Measurements from ENCODE around the gene ONECUT3. TPM values are rescaled to one million over a fixed set of nuclear protein-coding genes. Genes with fewer than 3 reads are reported as not detected.

ONECUT3 gene
- total and polyA plus RNA-seq, 4 donors, result not detected

DNA sequence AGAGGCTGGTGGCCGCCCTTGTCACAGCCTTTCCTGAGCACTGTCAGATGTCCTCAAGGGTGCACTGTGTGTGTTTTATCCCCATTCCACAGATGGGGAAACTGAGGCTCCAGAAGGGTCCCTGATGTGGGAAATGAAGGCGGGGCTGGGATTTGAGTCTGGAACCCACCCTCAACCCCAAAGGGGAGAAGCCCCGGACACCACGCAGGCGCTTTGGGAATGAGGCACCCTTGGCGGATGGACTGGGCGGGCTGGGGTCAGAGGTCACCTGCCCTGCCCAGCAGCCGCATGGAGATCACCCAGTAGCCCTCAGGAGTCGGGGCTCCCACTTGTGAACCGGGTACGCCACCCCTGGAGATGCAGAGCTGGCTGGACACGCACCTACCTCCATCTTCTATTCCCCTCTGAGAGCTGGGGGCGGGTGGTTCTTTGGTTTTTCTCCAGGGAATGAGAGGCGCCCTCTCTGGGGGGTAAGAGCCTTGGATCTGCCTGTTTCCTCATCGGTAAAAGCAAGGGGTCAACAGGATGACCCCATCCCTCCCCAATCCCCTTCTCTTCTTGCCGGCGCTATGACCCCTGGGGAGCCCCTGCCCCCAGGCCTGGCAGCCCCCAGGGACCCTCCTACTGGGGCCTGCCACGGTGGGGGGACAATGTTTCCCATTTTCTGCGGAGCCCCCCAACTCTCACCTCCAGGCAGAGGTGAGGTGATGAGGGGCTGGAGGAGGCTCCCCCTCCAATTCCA, 8.3 kb upstream of the ONECUT3 start:
- H3K36me3 ChIP-seq (ENCODE audit: control insufficient read depth in 4 of 4, insufficient read depth in 3 of 4, low read depth in 1 of 4, low read length in 3 of 4), result no peaks in the 10 kb centered on the region
- H3K4me1 ChIP-seq (ENCODE audit: control insufficient read depth in 4 of 4, insufficient read depth in 4 of 4, low read length in 3 of 4), result peaks cover 0 to 10% (median 4%) of the 10 kb centered on the region in 4 donors
- no peak overlapping the region for H3K9ac ChIP-seq (ENCODE audit: low read depth in 1 of 2, low read length in 2 of 2)
- no peak for TF ChIP-seq FOXA1 (IDR thresholded peaks at IDR 0.05)
- no peak for TF ChIP-seq HNF4G (IDR thresholded peaks at IDR 0.05)
- no peak for TF ChIP-seq NR2F2 (IDR thresholded peaks at IDR 0.05)
- TF ChIP-seq RXRA (IDR thresholded peaks at IDR 0.05), result no peak
- TF ChIP-seq, protein P1, sequence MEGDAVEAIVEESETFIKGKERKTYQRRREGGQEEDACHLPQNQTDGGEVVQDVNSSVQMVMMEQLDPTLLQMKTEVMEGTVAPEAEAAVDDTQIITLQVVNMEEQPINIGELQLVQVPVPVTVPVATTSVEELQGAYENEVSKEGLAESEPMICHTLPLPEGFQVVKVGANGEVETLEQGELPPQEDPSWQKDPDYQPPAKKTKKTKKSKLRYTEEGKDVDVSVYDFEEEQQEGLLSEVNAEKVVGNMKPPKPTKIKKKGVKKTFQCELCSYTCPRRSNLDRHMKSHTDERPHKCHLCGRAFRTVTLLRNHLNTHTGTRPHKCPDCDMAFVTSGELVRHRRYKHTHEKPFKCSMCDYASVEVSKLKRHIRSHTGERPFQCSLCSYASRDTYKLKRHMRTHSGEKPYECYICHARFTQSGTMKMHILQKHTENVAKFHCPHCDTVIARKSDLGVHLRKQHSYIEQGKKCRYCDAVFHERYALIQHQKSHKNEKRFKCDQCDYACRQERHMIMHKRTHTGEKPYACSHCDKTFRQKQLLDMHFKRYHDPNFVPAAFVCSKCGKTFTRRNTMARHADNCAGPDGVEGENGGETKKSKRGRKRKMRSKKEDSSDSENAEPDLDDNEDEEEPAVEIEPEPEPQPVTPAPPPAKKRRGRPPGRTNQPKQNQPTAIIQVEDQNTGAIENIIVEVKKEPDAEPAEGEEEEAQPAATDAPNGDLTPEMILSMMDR (IDR thresholded peaks at IDR 0.05; ENCODE audit: low read depth, low read length, missing input control), result no peak
- TF ChIP-seq JUND (IDR thresholded peaks at IDR 0.05), result no peak
- TF ChIP-seq ATF3 (IDR thresholded peaks at IDR 0.05), result no peak
- TF ChIP-seq REST (IDR thresholded peaks at IDR 0.05), result no peak
- no peak for TF ChIP-seq TAF1 (conservative IDR thresholded peaks at IDR 0.05)
- TF ChIP-seq HNF4A (conservative IDR thresholded peaks at IDR 0.05), result no peak
- TF ChIP-seq EGR1 (IDR thresholded peaks at IDR 0.05; ENCODE audit: low read depth in 2 of 2), result no peak
- no peak for TF ChIP-seq RAD21 (IDR thresholded peaks at IDR 0.05)
- TF ChIP-seq YY1 (IDR thresholded peaks at IDR 0.05), result no peak
- TF ChIP-seq GABPA (IDR thresholded peaks at IDR 0.05 in 1 of 2, conservative IDR thresholded peaks at IDR 0.05 in 1 of 2), result no peak
- TF ChIP-seq MAX (IDR thresholded peaks at IDR 0.05), result no peak
- TF ChIP-seq, protein P2, sequence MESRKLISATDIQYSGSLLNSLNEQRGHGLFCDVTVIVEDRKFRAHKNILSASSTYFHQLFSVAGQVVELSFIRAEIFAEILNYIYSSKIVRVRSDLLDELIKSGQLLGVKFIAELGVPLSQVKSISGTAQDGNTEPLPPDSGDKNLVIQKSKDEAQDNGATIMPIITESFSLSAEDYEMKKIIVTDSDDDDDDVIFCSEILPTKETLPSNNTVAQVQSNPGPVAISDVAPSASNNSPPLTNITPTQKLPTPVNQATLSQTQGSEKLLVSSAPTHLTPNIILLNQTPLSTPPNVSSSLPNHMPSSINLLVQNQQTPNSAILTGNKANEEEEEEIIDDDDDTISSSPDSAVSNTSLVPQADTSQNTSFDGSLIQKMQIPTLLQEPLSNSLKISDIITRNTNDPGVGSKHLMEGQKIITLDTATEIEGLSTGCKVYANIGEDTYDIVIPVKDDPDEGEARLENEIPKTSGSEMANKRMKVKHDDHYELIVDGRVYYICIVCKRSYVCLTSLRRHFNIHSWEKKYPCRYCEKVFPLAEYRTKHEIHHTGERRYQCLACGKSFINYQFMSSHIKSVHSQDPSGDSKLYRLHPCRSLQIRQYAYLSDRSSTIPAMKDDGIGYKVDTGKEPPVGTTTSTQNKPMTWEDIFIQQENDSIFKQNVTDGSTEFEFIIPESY (IDR thresholded peaks at IDR 0.05), result no peak
- no peak for TF ChIP-seq FOXA2 (IDR thresholded peaks at IDR 0.05)
- peaks cover 0 to 3% (median 1%) of the 10 kb centered on the region in 4 donors for H3K9me3 ChIP-seq (ENCODE audit: control insufficient read depth in 4 of 4, low read length in 3 of 4)
- 10% methylated on average over 19 of the region's 19 CpGs for WGBS
- H3K4me3 ChIP-seq (ENCODE audit: low read depth in 1 of 3, low read length in 3 of 3), result no peak overlapping the region
- no peak for DNase-seq (ENCODE audit: low spot score)
- H3K27ac ChIP-seq (ENCODE audit: low read depth in 1 of 2, low read length in 2 of 2), result no peak overlapping the region
- peaks cover under 1 to 16% (median 3%) of the 10 kb centered on the region in 4 donors for H3K27me3 ChIP-seq (ENCODE audit: control insufficient read depth in 4 of 4, insufficient read depth in 4 of 4, low read length in 3 of 4)

Measured in liver (tissue), 9 donors.